K562 (cell line): ENCODE data around the gene SYF2.

Experiments
- ATF1 ChIP-seq, 2 experiments: fragments of 450-650 bp in 1 of 2; IDR thresholded peaks; 2 replicates each; pipeline ENCODE4 v1.6.1; 2016; ENCODE audit warnings: missing compliant biosample characterization in 1 of 2, missing genetic modification characterization in 1 of 2
- CEBPB ChIP-seq: fragments of 450-650 bp; IDR thresholded peaks from 2 replicates; pipeline ENCODE4 v1.6.1; 2016; ENCODE audit warnings: missing genetic modification characterization, missing compliant biosample characterization
- CEBPG ChIP-seq, 3 experiments: fragments of 200-800 bp in 1 of 3; sonication (Bioruptor generic) in 1 of 3; sonication (generic) in 1 of 3; formaldehyde crosslinking in 1 of 3; IDR thresholded peaks in 2 of 3; conservative IDR thresholded peaks in 1 of 3; 2 replicates each; pipeline versions ENCODE4 v1.6.1 to v1.8.0; 2016 to 2022; ENCODE audit warnings: missing compliant biosample characterization in 2 of 3, missing genetic modification characterization in 2 of 3, mild to moderate bottlenecking in 1 of 3, missing genetic modification reagents in 1 of 3
- CREB1 ChIP-seq, 2 experiments: sonication (generic) in 1 of 2; formaldehyde crosslinking in 1 of 2; IDR thresholded peaks; 2 replicates each; pipeline versions ENCODE4 v1.6.1 to v1.8.0; 2012 to 2022; ENCODE audit warnings: inconsistent platforms in 1 of 2, mild to moderate bottlenecking in 1 of 2, missing genetic modification reagents in 1 of 2, moderate library complexity in 1 of 2
- CTCF ChIP-seq, 3 experiments: IDR thresholded peaks in 2 of 3; conservative IDR thresholded peaks in 1 of 3; 2 replicates each; pipeline ENCODE4 v1.5.1; 2011 to 2012; ENCODE audit warnings: low read length in 3 of 3, mild to moderate bottlenecking in 3 of 3, control low read depth in 2 of 3, improper control_type of control experiment in 1 of 3, inconsistent platforms in 1 of 3, low read depth in 1 of 3, mixed read lengths in 1 of 3, moderate library complexity in 1 of 3; ENCODE audit not compliant: insufficient read depth in 2 of 3
- IRF9 ChIP-seq: fragments of 450-650 bp; IDR thresholded peaks from 2 replicates; pipeline ENCODE4 v1.6.1; 2016; ENCODE audit warnings: missing biosample characterization, missing genetic modification characterization
- JUND ChIP-seq, 2 experiments: IDR thresholded peaks; 2 replicates in 1 of 2; 3 replicates in 1 of 2; pipeline ENCODE4 v1.6.1; 2011; ENCODE audit warnings: borderline replicate concordance in 2 of 2, low read depth in 2 of 2, low read length in 2 of 2, improper control_type of control experiment in 1 of 2, missing biosample characterization in 1 of 2, missing genetic modification characterization in 1 of 2, missing genetic modification reagents in 1 of 2
- MEIS2 ChIP-seq: fragments of 450-650 bp; IDR thresholded peaks from 2 replicates; pipeline ENCODE4 v1.6.1; 2014; ENCODE audit warnings: mild to moderate bottlenecking; ENCODE audit not compliant: partially characterized antibody
- STAT5A ChIP-seq: IDR thresholded peaks from 2 replicates; pipeline ENCODE4 v1.6.1; 2012; ENCODE audit warnings: low read length, inconsistent platforms, borderline replicate concordance

- TF ChIP-seq CEBPB, result no peak
- TF ChIP-seq MEIS2, result no peak
- no peak for TF ChIP-seq CTCF (IDR thresholded peaks at IDR 0.05 in 2 of 3, conservative IDR thresholded peaks at IDR 0.05 in 1 of 3; ENCODE audit: insufficient read depth in 2 of 3, low read depth in 1 of 3, low read length in 3 of 3)
- no peak for TF ChIP-seq CEBPG (CRISPR knock-in tag; IDR thresholded peaks at IDR 0.05)
- TF ChIP-seq CEBPG (tag; conservative IDR thresholded peaks at IDR 0.05 in 1 of 2, IDR thresholded peaks at IDR 0.05 in 1 of 2), result no peak
- no peak for TF ChIP-seq IRF9 (tag)
- no peak for TF ChIP-seq JUND (IDR thresholded peaks at IDR 0.05; ENCODE audit: borderline replicate concordance, low read depth, low read length)
- TF ChIP-seq JUND (tag; IDR thresholded peaks at IDR 0.05; ENCODE audit: borderline replicate concordance, low read depth, low read length), result no peak
- no peak for TF ChIP-seq CREB1 (IDR thresholded peaks at IDR 0.05)
- TF ChIP-seq CREB1 (CRISPR knock-in tag; IDR thresholded peaks at IDR 0.05), result no peak
- TF ChIP-seq STAT5A, result no peak
- TF ChIP-seq ATF1 (CRISPR knock-in tag; IDR thresholded peaks at IDR 0.05), result no peak
- no peak for TF ChIP-seq ATF1 (tag; IDR thresholded peaks at IDR 0.05)
Observed at GRCh38 chr1:25185409-25186160, 46.7 kb downstream of the SYF2 start.
